HUES48 (cell line): ENCODE data around the gene DET1.
"Not testable (repeated sequence)": the region's sequence is repeated elsewhere in the genome, so short reads cannot be mapped to it uniquely, and the experiment has no call there.

Experiments used
- H3K27ac ChIP-seq: one replicate; pipeline ENCODE4 v1.7.0; 2013; ENCODE audit warnings: low read depth, low read length, inconsistent platforms
- H3K27me3 ChIP-seq: 2 replicates; pipeline ENCODE4 v1.6.1; 2013; ENCODE audit warnings: mild to moderate bottlenecking, low read length; ENCODE audit not compliant: control insufficient read depth, insufficient read depth
- H3K36me3 ChIP-seq: 2 replicates; pipeline ENCODE4 v1.6.1; 2013; ENCODE audit warnings: low read length; ENCODE audit not compliant: control insufficient read depth, insufficient read depth
- H3K4me1 ChIP-seq: 2 replicates; pipeline ENCODE4 v1.6.1; 2013; ENCODE audit warnings: mild to moderate bottlenecking, low read length; ENCODE audit not compliant: control insufficient read depth, insufficient read depth
- H3K4me3 ChIP-seq: 2 replicates; pipeline ENCODE4 v1.5.1; 2013; ENCODE audit warnings: mild to moderate bottlenecking, low read depth, low read length
- H3K9ac ChIP-seq: 2 replicates; pipeline ENCODE4 v1.6.1; 2013; ENCODE audit warnings: mild to moderate bottlenecking, low read depth, low read length, moderate library complexity
- H3K9me3 ChIP-seq: 2 replicates; pipeline ENCODE4 v1.6.1; 2013; ENCODE audit warnings: low read length; ENCODE audit not compliant: control insufficient read depth, insufficient read depth

DET1 gene

GRCh38 chr15:88568589-88568988 is 22.1 kb upstream of the DET1 start:
- no peaks in the 10 kb centered on the region for H3K4me1 ChIP-seq
- no peak overlapping the region for H3K27ac ChIP-seq
- no peak overlapping the region for H3K9ac ChIP-seq
- H3K9me3 ChIP-seq = no peaks in the 10 kb centered on the region
- H3K27me3 ChIP-seq = no peaks in the 10 kb centered on the region
- no peak overlapping the region for H3K4me3 ChIP-seq
- H3K36me3 ChIP-seq = no peaks in the 10 kb centered on the region

GRCh38 chr15:88564741-88565140 is 18.3 kb upstream of the DET1 start:
- no peak overlapping the region for H3K4me3 ChIP-seq
- H3K9me3 ChIP-seq = peaks cover 5% of the 10 kb centered on the region
- H3K9ac ChIP-seq = no peak overlapping the region

GRCh38 chr15:88563638-88564037 is 17.2 kb upstream of the DET1 start:
- Histone ChIP-seq H3K27ac (no peak overlapping the region), H3K4me1 (no peaks in the 10 kb centered on the region), H3K27me3 (no peaks in the 10 kb centered on the region), H3K4me3 (no peak overlapping the region), H3K36me3 (no peaks in the 10 kb centered on the region), H3K9me3 (peaks cover 5% of the 10 kb centered on the region), H3K9ac (no peak overlapping the region)

More at GRCh38 chr15:88564741-88565140, 18.3 kb upstream of the DET1 start:
- Histone ChIP-seq H3K4me1 (no peaks in the 10 kb centered on the region), H3K36me3 (no peaks in the 10 kb centered on the region), H3K27ac (no peak overlapping the region), H3K27me3 (no peaks in the 10 kb centered on the region)

GRCh38 chr15:88559565-88559964 is 13.1 kb upstream of the DET1 start:
- not testable (repeated sequence) for H3K27me3 ChIP-seq

GRCh38 chr15:88558026-88558425 is 11.5 kb upstream of the DET1 start:
- not testable (repeated sequence) for H3K36me3 ChIP-seq, H3K4me3 ChIP-seq, H3K4me1 ChIP-seq, H3K27ac ChIP-seq, H3K9ac ChIP-seq, H3K9me3 ChIP-seq, H3K27me3 ChIP-seq

More at GRCh38 chr15:88559565-88559964, 13.1 kb upstream of the DET1 start:
- not testable (repeated sequence) for H3K9me3 ChIP-seq, H3K27ac ChIP-seq, H3K36me3 ChIP-seq, H3K4me1 ChIP-seq, H3K9ac ChIP-seq, H3K4me3 ChIP-seq

- H3K27ac ChIP-seq, H3K9me3 ChIP-seq, H3K36me3 ChIP-seq, H3K27me3 ChIP-seq, H3K4me3 ChIP-seq, H3K9ac ChIP-seq: not testable (repeated sequence)
- H3K4me1 ChIP-seq = peaks cover 14% of the 10 kb centered on the region
Measured at GRCh38 chr15:88548009-88548408, 1.5 kb upstream of the DET1 start.

- peak overlapping the region; percentile 95 for H3K27ac ChIP-seq
- peak overlapping the region; percentile 75 for H3K9ac ChIP-seq
- not testable (repeated sequence) for H3K27me3 ChIP-seq, H3K36me3 ChIP-seq, H3K9me3 ChIP-seq
- peaks cover 31% of the 10 kb centered on the region for H3K4me1 ChIP-seq
- H3K4me3 ChIP-seq = peak overlapping the region; percentile 78
Measured at GRCh38 chr15:88545578-88546247, 768 bp downstream of the DET1 start.

- Histone ChIP-seq H3K9me3 (no peaks in the 10 kb centered on the region), H3K4me1 (peaks cover 42% of the 10 kb centered on the region), H3K36me3 (no peaks in the 10 kb centered on the region; the same call in 1 of the 2 replicates), H3K4me3 (no peak overlapping the region), H3K27me3 (no peaks in the 10 kb centered on the region), H3K9ac (no peak overlapping the region), H3K27ac (peak overlapping the region; percentile 75)
Measured at GRCh38 chr15:88543065-88543776, 3.3 kb downstream of the DET1 start.

GRCh38 chr15:88542342-88542733 is 4.1 kb downstream of the DET1 start:
- H3K9me3 ChIP-seq = no peaks in the 10 kb centered on the region
- H3K4me3 ChIP-seq = no peak overlapping the region
- H3K27ac ChIP-seq = peak overlapping the region; percentile 75
- H3K27me3 ChIP-seq = no peaks in the 10 kb centered on the region
- H3K36me3 ChIP-seq = no peaks in the 10 kb centered on the region; the same call in 1 of the 2 replicates
- no peak overlapping the region for H3K9ac ChIP-seq
- H3K4me1 ChIP-seq = peaks cover 48% of the 10 kb centered on the region

- Histone ChIP-seq H3K27me3 (no peaks in the 10 kb centered on the region), H3K27ac (peak overlapping the region; percentile 75), H3K4me3 (no peak overlapping the region), H3K9me3 (no peaks in the 10 kb centered on the region), H3K36me3 (no peaks in the 10 kb centered on the region; the same call in 1 of the 2 replicates), H3K4me1 (peaks cover 44% of the 10 kb centered on the region), H3K9ac (no peak overlapping the region)
Measured at GRCh38 chr15:88541709-88542341, 4.7 kb downstream of the DET1 start.

GRCh38 chr15:88541111-88541510 is 5.4 kb downstream of the DET1 start:
- not testable (repeated sequence) for H3K9ac ChIP-seq, H3K27me3 ChIP-seq, H3K9me3 ChIP-seq, H3K36me3 ChIP-seq, H3K4me3 ChIP-seq
- peaks cover 42% of the 10 kb centered on the region for H3K4me1 ChIP-seq
- peak overlapping the region; percentile 75 for H3K27ac ChIP-seq
